GM12801 (cell line): Measurements from ENCODE around the gene FASTKD2.

Source experiments
- CTCF ChIP-seq: IDR thresholded peaks from one replicate; pipeline ENCODE4 v1.5.1; 2011; ENCODE audit warnings: control low read depth; ENCODE audit not compliant: insufficient read length; ENCODE audit errors: extremely low read depth

FASTKD2 gene

GRCh38 chr2:206840999-206841398, 75.6 kb downstream of the FASTKD2 start:
- no peak for TF ChIP-seq CTCF
